Measurements from ENCODE around the gene TMEM132C.

DNA sequence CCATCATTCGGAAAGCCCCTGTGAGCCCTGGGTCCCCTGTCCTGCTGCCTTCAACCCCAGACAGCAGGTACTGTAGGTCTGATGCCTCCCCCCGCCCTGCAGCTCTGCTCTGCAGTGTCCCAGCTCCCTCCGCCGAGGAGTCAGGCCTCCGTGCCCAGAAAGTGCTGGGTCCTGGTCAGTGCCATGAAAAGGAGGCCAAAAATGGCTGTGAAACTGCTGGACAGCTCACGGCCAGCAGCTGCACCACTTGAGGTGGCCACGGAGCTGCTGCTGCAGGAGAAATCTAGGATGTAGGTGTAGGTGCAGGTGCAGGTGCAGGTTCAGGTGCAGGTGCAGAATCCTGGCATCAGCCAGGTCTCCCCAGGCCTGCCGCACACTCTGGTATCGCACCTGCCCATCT, 360.7 kb downstream of the TMEM132C start:
- TF ChIP-seq, protein P1, sequence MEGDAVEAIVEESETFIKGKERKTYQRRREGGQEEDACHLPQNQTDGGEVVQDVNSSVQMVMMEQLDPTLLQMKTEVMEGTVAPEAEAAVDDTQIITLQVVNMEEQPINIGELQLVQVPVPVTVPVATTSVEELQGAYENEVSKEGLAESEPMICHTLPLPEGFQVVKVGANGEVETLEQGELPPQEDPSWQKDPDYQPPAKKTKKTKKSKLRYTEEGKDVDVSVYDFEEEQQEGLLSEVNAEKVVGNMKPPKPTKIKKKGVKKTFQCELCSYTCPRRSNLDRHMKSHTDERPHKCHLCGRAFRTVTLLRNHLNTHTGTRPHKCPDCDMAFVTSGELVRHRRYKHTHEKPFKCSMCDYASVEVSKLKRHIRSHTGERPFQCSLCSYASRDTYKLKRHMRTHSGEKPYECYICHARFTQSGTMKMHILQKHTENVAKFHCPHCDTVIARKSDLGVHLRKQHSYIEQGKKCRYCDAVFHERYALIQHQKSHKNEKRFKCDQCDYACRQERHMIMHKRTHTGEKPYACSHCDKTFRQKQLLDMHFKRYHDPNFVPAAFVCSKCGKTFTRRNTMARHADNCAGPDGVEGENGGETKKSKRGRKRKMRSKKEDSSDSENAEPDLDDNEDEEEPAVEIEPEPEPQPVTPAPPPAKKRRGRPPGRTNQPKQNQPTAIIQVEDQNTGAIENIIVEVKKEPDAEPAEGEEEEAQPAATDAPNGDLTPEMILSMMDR (IDR thresholded peaks at IDR 0.05; ENCODE audit: low read depth, low read length, missing input control) = no peak
- TF ChIP-seq MAX (IDR thresholded peaks at IDR 0.05) (no peak), YY1 (IDR thresholded peaks at IDR 0.05) (no peak), RXRA (IDR thresholded peaks at IDR 0.05) (no peak), SP1 (IDR thresholded peaks at IDR 0.05) (no peak), JUND (IDR thresholded peaks at IDR 0.05) (no peak), GABPA (IDR thresholded peaks at IDR 0.05 in 1 of 2, conservative IDR thresholded peaks at IDR 0.05 in 1 of 2) (no peak), NR2F2 (IDR thresholded peaks at IDR 0.05) (no peak)
- TF ChIP-seq, protein P2, sequence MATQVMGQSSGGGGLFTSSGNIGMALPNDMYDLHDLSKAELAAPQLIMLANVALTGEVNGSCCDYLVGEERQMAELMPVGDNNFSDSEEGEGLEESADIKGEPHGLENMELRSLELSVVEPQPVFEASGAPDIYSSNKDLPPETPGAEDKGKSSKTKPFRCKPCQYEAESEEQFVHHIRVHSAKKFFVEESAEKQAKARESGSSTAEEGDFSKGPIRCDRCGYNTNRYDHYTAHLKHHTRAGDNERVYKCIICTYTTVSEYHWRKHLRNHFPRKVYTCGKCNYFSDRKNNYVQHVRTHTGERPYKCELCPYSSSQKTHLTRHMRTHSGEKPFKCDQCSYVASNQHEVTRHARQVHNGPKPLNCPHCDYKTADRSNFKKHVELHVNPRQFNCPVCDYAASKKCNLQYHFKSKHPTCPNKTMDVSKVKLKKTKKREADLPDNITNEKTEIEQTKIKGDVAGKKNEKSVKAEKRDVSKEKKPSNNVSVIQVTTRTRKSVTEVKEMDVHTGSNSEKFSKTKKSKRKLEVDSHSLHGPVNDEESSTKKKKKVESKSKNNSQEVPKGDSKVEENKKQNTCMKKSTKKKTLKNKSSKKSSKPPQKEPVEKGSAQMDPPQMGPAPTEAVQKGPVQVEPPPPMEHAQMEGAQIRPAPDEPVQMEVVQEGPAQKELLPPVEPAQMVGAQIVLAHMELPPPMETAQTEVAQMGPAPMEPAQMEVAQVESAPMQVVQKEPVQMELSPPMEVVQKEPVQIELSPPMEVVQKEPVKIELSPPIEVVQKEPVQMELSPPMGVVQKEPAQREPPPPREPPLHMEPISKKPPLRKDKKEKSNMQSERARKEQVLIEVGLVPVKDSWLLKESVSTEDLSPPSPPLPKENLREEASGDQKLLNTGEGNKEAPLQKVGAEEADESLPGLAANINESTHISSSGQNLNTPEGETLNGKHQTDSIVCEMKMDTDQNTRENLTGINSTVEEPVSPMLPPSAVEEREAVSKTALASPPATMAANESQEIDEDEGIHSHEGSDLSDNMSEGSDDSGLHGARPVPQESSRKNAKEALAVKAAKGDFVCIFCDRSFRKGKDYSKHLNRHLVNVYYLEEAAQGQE (IDR thresholded peaks at IDR 0.05) = no peak

Data from liver (tissue), 3 donors.